DND-41 (cell line): ENCODE results near the gene SLC18A2.

ENCODE experiments used
- CTCF ChIP-seq: IDR thresholded peaks from 2 replicates; pipeline ENCODE4 v1.5.1; 2012; ENCODE audit warnings: borderline replicate concordance, low read length, moderate library complexity, mild to moderate bottlenecking; ENCODE audit not compliant: poor library complexity, severe bottlenecking; ENCODE audit errors: extremely low read depth
- EZH2 ChIP-seq: IDR thresholded peaks from 3 replicates; pipeline ENCODE4 v1.6.1; 2012; ENCODE audit warnings: borderline replicate concordance, low read depth, mild to moderate bottlenecking, moderate library complexity, low read length, inconsistent platforms; ENCODE audit not compliant: severe bottlenecking

- no peak for TF ChIP-seq CTCF
- TF ChIP-seq EZH2: no peak
Measured at GRCh38 chr10:117256910-117257309, 16.0 kb downstream of the SLC18A2 start.
